NOMO-1 treated with DMSO at 0.1 percent for 48 hours (cell line): ENCODE results near the gene SLC25A27.

Experiments used
- DNase-seq: peaks from one replicate; lab custom pipeline; 2025; ENCODE audit not compliant: unreplicated experiment; lab: John Stamatoyannopoulos, UW

SLC25A27 gene

GRCh38 chr6:46648869-46649492 lies 3.8 kb upstream of the SLC25A27 start:
- DNase-seq = peak; percentile 17

GRCh38 chr6:46651006-46651405 lies 1.8 kb upstream of the SLC25A27 start:
- DNase-seq = no peak

- no peak for DNase-seq
Measured at GRCh38 chr6:46651816-46652215, 959 bp upstream of the SLC25A27 start.

GRCh38 chr6:46652232-46652602 lies 558 bp upstream of the SLC25A27 start:
- DNase-seq = no peak

- DNase-seq = no peak
Measured at GRCh38 chr6:46653439-46654195, 842 bp downstream of the SLC25A27 start.

GRCh38 chr6:46655803-46656202 lies 3.0 kb downstream of the SLC25A27 start:
- DNase-seq = no peak

GRCh38 chr6:46657642-46658041 lies 4.9 kb downstream of the SLC25A27 start:
- no peak for DNase-seq

- no peak for DNase-seq
Measured at GRCh38 chr6:46661483-46661882, 8.7 kb downstream of the SLC25A27 start.

- no peak for DNase-seq
Measured at GRCh38 chr6:46667377-46667776, 14.6 kb downstream of the SLC25A27 start.

GRCh38 chr6:46674410-46674809 lies 21.6 kb downstream of the SLC25A27 start:
- no peak for DNase-seq

- peak; percentile 48 for DNase-seq
Measured at GRCh38 chr6:46676604-46677313, 24.0 kb downstream of the SLC25A27 start.

- DNase-seq = peak; percentile 48
Measured at GRCh38 chr6:46677314-46677654, 24.5 kb downstream of the SLC25A27 start.

GRCh38 chr6:46684771-46685170 lies 32.0 kb downstream of the SLC25A27 start:
- DNase-seq = no peak

GRCh38 chr6:46687619-46688097 lies 34.9 kb downstream of the SLC25A27 start, which contains the start of gene TDRD6:
Gene TDRD6 (plus strand): TSS chr6:46687885. CDS start chr6:46688129, 244 bp downstream.
- no peak for DNase-seq

- DNase-seq = no peak
Measured at GRCh38 chr6:46688117-46688965, 35.6 kb downstream of the SLC25A27 start.

GRCh38 chr6:46688966-46689335 lies 36.2 kb downstream of the SLC25A27 start:
- DNase-seq = no peak

- DNase-seq = no peak
Measured at GRCh38 chr6:46689657-46690056, 36.9 kb downstream of the SLC25A27 start.

- DNase-seq = no peak
Measured at GRCh38 chr6:46690141-46690755, 37.5 kb downstream of the SLC25A27 start.

- DNase-seq = no peak
Measured at GRCh38 chr6:46690911-46691451, 38.2 kb downstream of the SLC25A27 start.

- no peak for DNase-seq
Measured at GRCh38 chr6:46699970-46700369, 47.2 kb downstream of the SLC25A27 start.
